HepG2 (cell line): ENCODE results near the gene RTP3. TPM values are rescaled to one million over a fixed set of nuclear protein-coding genes. Genes with fewer than 3 reads are reported as not detected.
A peak's percentile ranks its signal among the peaks of the same experiment; 100 is the strongest.

ENCODE experiments used
- ARHGAP35 ChIP-seq: sonication (generic); formaldehyde crosslinking; IDR thresholded peaks from 2 replicates; pipeline ENCODE4 v1.9.0; 2022; ENCODE audit warnings: mild to moderate bottlenecking, inconsistent platforms, moderate library complexity, missing genetic modification reagents, borderline replicate concordance
- EEA1 ChIP-seq: sonication (generic); formaldehyde crosslinking; IDR thresholded peaks from 2 replicates; pipeline ENCODE4 v1.5.1; 2020; ENCODE audit warnings: mild to moderate bottlenecking, missing genetic modification reagents, borderline replicate concordance
- FIP1L1 ChIP-seq: fragments of 200-400 bp; formaldehyde crosslinking; IDR thresholded peaks from 2 replicates; pipeline ENCODE4 v1.6.1; 2018; ENCODE audit warnings: low read depth, mild to moderate bottlenecking, low read length, moderate library complexity, borderline replicate concordance; ENCODE audit not compliant: insufficient read depth
- FLYWCH1 ChIP-seq: sonication (generic); formaldehyde crosslinking; IDR thresholded peaks from 2 replicates; pipeline ENCODE4 v1.8.1; 2023; ENCODE audit warnings: mild to moderate bottlenecking, missing genetic modification reagents
- GTF3A ChIP-seq: sonication (generic); formaldehyde crosslinking; conservative IDR thresholded peaks from 2 replicates; pipeline ENCODE4 v1.4.0; 2020; ENCODE audit warnings: mild to moderate bottlenecking, missing genetic modification reagents
- HNRNPUL1 ChIP-seq: fragments of 200-400 bp; formaldehyde crosslinking; IDR thresholded peaks from 2 replicates; pipeline ENCODE4 v1.6.1; 2017; ENCODE audit warnings: low read depth, mild to moderate bottlenecking, low read length, moderate library complexity
- MED13 ChIP-seq: sonication (generic); formaldehyde crosslinking; IDR thresholded peaks from 2 replicates; pipeline ENCODE4 v1.5.0; 2020; ENCODE audit warnings: missing genetic modification reagents
- MIXL1 ChIP-seq: IDR thresholded peaks from 2 replicates; pipeline ENCODE4 v1.6.1; 2016
- MXI1 ChIP-seq: IDR thresholded peaks from 3 replicates; pipeline ENCODE4 v1.6.1; 2012; ENCODE audit warnings: low read depth, low read length, inconsistent platforms, borderline replicate concordance
- MYC ChIP-seq: sonication (generic); formaldehyde crosslinking; IDR thresholded peaks from 2 replicates; pipeline ENCODE4 v1.9.0; 2021; ENCODE audit warnings: missing genetic modification reagents, borderline replicate concordance
- NPAS2 ChIP-seq: sonication (generic); formaldehyde crosslinking; IDR thresholded peaks from 2 replicates; pipeline ENCODE4 v1.8.0; 2022; ENCODE audit warnings: mild to moderate bottlenecking, missing genetic modification reagents, borderline replicate concordance
- PLRG1 ChIP-seq: fragments of 450-650 bp; conservative IDR thresholded peaks from 2 replicates; pipeline ENCODE4 v1.6.1; 2016
- RELA ChIP-seq: sonication (generic); formaldehyde crosslinking; IDR thresholded peaks from 2 replicates; pipeline ENCODE4 v1.4.0; 2020; ENCODE audit warnings: missing genetic modification reagents
- SATB2 ChIP-seq: sonication (generic); formaldehyde crosslinking; IDR thresholded peaks from 2 replicates; pipeline ENCODE4 v1.5.0; 2020; ENCODE audit warnings: missing genetic modification reagents
- SIX1 ChIP-seq: sonication (generic); formaldehyde crosslinking; IDR thresholded peaks from 2 replicates; pipeline ENCODE4 v1.4.0; 2020; ENCODE audit warnings: missing genetic modification reagents, borderline replicate concordance
- SOX13 ChIP-seq, 3 experiments: fragments of 450-650 bp in 1 of 3; sonication (generic) in 1 of 3; formaldehyde crosslinking in 1 of 3; IDR thresholded peaks in 2 of 3; conservative IDR thresholded peaks in 1 of 3; 2 replicates each; pipeline versions ENCODE4 v1.5.0 to v1.6.1; 2016 to 2020; ENCODE audit warnings: antibody characterized with exemption in 1 of 3, mild to moderate bottlenecking in 1 of 3, missing compliant biosample characterization in 1 of 3, missing genetic modification reagents in 1 of 3, moderate library complexity in 1 of 3
- SP140L ChIP-seq: sonication (generic); formaldehyde crosslinking; IDR thresholded peaks from 2 replicates; pipeline ENCODE4 v1.4.0; 2020; ENCODE audit warnings: missing genetic modification reagents, borderline replicate concordance
- TBX3 ChIP-seq: fragments of 450-650 bp; IDR thresholded peaks from 2 replicates; pipeline ENCODE4 v1.6.1; 2017; ENCODE audit warnings: antibody characterized with exemption, mild to moderate bottlenecking, inconsistent platforms, borderline replicate concordance
- ZBTB38 ChIP-seq: sonication (generic); formaldehyde crosslinking; IDR thresholded peaks from 2 replicates; pipeline ENCODE4 v1.5.1; 2020; ENCODE audit warnings: mild to moderate bottlenecking, missing genetic modification reagents
- ZNF160 ChIP-seq: sonication (generic); formaldehyde crosslinking; IDR thresholded peaks from 2 replicates; pipeline ENCODE4 v1.8.0; 2022; ENCODE audit warnings: mild to moderate bottlenecking, inconsistent platforms, missing genetic modification reagents
- ZNF263 ChIP-seq: sonication (generic); formaldehyde crosslinking; IDR thresholded peaks from 2 replicates; pipeline ENCODE4 v1.4.0; 2020; ENCODE audit warnings: missing genetic modification reagents
- polyA plus RNA-seq, 8 experiments: library from polyadenylated mRNA; depleted of rRNA in 3 of 8; stranded (reverse) in 7 of 8; unstranded in 1 of 8; fragments of >200 nt; fragmentation: Illumina TruSeq in 4 of 8; extraction: Trizol in 4 of 8; gene quantifications; 2 replicates each; pipeline versions ENCODE4 v1.2.1 to v1.2.3, GENCODE V29; 2011 to 2016; ENCODE audit warnings: low read depth in 4 of 8, missing spikeins in 1 of 8, mixed read lengths in 1 of 8; ENCODE audit not compliant: insufficient read depth in 1 of 8
- total RNA-seq, 5 experiments: library from RNA; depleted of rRNA; stranded (reverse); fragments of >200 nt; fragmentation: Illumina TruSeq; extraction: Trizol; gene quantifications; 2 replicates each; pipeline ENCODE4 v1.2.3, GENCODE V29; 2016; ENCODE audit warnings: low read depth in 1 of 5
- TF ChIP-seq, protein P1 (sequence below): sonication (generic); formaldehyde crosslinking; IDR thresholded peaks from 2 replicates; pipeline ENCODE4 v1.9.0; 2021; ENCODE audit warnings: missing genetic modification reagents, mild to moderate bottlenecking, borderline replicate concordance
- TF ChIP-seq, protein P2 (sequence below): sonication (generic); formaldehyde crosslinking; IDR thresholded peaks from 2 replicates; pipeline ENCODE4 v1.5.0; 2020; ENCODE audit warnings: missing genetic modification reagents
- TF ChIP-seq, protein P3 (sequence below): sonication (generic); formaldehyde crosslinking; IDR thresholded peaks from 2 replicates; pipeline ENCODE4 v1.5.0; 2020; ENCODE audit warnings: missing genetic modification reagents
- TF ChIP-seq, protein P4 (sequence below): IDR thresholded peaks from 2 replicates; pipeline ENCODE4 v1.6.1; 2016; ENCODE audit warnings: mild to moderate bottlenecking
- TF ChIP-seq, protein P5 (sequence below): IDR thresholded peaks from 2 replicates; pipeline ENCODE4 v1.6.1; 2016; ENCODE audit warnings: mild to moderate bottlenecking, missing biosample characterization, missing genetic modification reagents

The RTP3 gene
- total and polyA plus RNA-seq, 2 of the 13 experiments (the other 11 are each of a cell fraction or from before 2014, with no cell fraction given) = 0.09 TPM; not detected in 1

DNA sequence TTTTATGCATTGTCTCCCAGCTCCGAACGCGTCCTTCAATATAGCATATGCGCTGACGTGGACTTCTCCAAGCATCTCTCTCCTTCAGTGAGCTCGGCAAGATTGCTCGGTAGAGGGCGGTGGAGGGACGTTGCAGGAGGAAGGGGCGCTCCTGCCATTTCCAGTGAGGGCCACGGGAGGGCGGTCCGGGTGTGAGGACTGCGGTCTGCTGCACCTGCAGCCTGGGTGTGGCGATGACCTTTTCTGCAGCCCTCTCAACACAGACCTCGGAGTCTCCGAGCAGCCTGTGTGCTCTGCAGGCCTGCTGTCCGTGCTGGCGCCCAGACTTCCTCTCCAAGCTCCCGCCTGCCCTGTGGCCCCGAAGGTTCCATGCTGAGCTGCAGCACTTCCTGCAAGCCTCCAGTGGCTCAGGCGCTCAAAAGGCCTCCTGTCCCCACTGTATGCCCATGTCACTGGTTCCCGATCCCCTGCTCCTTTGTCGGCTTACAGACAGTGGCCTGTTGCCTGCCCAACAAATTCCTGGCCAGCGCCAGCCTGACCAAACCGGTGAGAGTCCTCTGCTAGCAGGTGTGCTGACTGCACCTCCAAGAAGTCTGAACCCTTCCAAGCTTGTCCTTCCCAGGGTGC, 8.9 kb upstream of the RTP3 start (continued):
- TF ChIP-seq, protein P1, sequence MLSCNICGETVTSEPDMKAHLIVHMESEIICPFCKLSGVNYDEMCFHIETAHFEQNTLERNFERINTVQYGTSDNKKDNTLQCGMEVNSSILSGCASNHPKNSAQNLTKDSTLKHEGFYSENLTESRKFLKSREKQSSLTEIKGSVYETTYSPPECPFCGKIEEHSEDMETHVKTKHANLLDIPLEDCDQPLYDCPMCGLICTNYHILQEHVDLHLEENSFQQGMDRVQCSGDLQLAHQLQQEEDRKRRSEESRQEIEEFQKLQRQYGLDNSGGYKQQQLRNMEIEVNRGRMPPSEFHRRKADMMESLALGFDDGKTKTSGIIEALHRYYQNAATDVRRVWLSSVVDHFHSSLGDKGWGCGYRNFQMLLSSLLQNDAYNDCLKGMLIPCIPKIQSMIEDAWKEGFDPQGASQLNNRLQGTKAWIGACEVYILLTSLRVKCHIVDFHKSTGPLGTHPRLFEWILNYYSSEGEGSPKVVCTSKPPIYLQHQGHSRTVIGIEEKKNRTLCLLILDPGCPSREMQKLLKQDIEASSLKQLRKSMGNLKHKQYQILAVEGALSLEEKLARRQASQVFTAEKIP (CRISPR knock-in tag) = no peak
- TF ChIP-seq ZBTB38 (CRISPR knock-in tag) (no peak), SOX13 (IDR thresholded peaks at IDR 0.05) (no peak), SOX13 (CRISPR knock-in tag; conservative IDR thresholded peaks at IDR 0.05 in 1 of 2, IDR thresholded peaks at IDR 0.05 in 1 of 2) (peak in 1 of 2 experiments; percentile 45; a peak in 1 of 4 replicates), TBX3 (no peak), ZNF263 (CRISPR knock-in tag) (no peak), SATB2 (CRISPR knock-in tag) (no peak), FLYWCH1 (no peak), MIXL1 (CRISPR knock-in tag) (no peak), FIP1L1 (no peak), HNRNPUL1 (no peak), GTF3A (CRISPR knock-in tag) (no peak), SIX1 (no peak), SP140L (CRISPR knock-in tag) (no peak), MYC (CRISPR knock-in tag) (no peak), EEA1 (CRISPR knock-in tag) (no peak), NPAS2 (no peak), MXI1 (no peak), ZNF160 (CRISPR knock-in tag) (no peak), RELA (CRISPR knock-in tag) (no peak), PLRG1 (no peak), ARHGAP35 (CRISPR knock-in tag) (no peak), MED13 (CRISPR knock-in tag) (no peak)
- TF ChIP-seq, protein P2, sequence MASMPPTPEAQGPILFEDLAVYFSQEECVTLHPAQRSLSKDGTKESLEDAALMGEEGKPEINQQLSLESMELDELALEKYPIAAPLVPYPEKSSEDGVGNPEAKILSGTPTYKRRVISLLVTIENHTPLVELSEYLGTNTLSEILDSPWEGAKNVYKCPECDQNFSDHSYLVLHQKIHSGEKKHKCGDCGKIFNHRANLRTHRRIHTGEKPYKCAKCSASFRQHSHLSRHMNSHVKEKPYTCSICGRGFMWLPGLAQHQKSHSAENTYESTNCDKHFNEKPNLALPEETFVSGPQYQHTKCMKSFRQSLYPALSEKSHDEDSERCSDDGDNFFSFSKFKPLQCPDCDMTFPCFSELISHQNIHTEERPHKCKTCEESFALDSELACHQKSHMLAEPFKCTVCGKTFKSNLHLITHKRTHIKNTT (CRISPR knock-in tag) = no peak
- TF ChIP-seq, protein P3, sequence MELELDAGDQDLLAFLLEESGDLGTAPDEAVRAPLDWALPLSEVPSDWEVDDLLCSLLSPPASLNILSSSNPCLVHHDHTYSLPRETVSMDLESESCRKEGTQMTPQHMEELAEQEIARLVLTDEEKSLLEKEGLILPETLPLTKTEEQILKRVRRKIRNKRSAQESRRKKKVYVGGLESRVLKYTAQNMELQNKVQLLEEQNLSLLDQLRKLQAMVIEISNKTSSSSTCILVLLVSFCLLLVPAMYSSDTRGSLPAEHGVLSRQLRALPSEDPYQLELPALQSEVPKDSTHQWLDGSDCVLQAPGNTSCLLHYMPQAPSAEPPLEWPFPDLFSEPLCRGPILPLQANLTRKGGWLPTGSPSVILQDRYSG (CRISPR knock-in tag) = no peak
- TF ChIP-seq, protein P4, sequence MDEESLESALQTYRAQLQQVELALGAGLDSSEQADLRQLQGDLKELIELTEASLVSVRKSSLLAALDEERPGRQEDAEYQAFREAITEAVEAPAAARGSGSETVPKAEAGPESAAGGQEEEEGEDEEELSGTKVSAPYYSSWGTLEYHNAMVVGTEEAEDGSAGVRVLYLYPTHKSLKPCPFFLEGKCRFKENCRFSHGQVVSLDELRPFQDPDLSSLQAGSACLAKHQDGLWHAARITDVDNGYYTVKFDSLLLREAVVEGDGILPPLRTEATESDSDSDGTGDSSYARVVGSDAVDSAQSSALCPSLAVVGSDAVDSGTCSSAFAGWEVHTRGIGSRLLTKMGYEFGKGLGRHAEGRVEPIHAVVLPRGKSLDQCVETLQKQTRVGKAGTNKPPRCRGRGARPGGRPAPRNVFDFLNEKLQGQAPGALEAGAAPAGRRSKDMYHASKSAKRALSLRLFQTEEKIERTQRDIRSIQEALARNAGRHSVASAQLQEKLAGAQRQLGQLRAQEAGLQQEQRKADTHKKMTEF (CRISPR knock-in tag) = peak; percentile 37; the same call in 1 of the 2 replicates
- TF ChIP-seq, protein P5, sequence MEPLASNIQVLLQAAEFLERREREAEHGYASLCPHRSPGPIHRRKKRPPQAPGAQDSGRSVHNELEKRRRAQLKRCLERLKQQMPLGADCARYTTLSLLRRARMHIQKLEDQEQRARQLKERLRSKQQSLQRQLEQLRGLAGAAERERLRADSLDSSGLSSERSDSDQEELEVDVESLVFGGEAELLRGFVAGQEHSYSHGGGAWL (CRISPR knock-in tag) = no peak
